Measurements from ENCODE around the gene CBX8. TPM values are rescaled to one million over a fixed set of nuclear protein-coding genes. Genes with fewer than 3 reads are reported as not detected.

The CBX8 gene
- total and polyA plus RNA-seq, 2 of the 13 experiments (the other 11 are each of a cell fraction or from before 2014, with no cell fraction given): 0.34 to 12.6 TPM

- TF ChIP-seq ZNF704 (CRISPR knock-in tag; IDR thresholded peaks at IDR 0.05; ENCODE audit: borderline replicate concordance): no peak; the same call in 1 of the 2 replicates
- peak; percentile 68; the same call in 1 of the 2 replicates for TF ChIP-seq ZSCAN29 (CRISPR knock-in tag; conservative IDR thresholded peaks at IDR 0.05)
- no peak for TF ChIP-seq GFI1 (CRISPR knock-in tag; IDR thresholded peaks at IDR 0.05; ENCODE audit: borderline replicate concordance)
- peak; percentile 93 for TF ChIP-seq PHF21A (CRISPR knock-in tag; IDR thresholded peaks at IDR 0.05)
- 0 out of 2 replicates have a peak, but pooled peaks have one; percentile 84 for TF ChIP-seq ZNF816 (CRISPR knock-in tag; IDR thresholded peaks at IDR 0.05; ENCODE audit: borderline replicate concordance)
- no peak for TF ChIP-seq ZZZ3 (CRISPR knock-in tag; IDR thresholded peaks at IDR 0.05; ENCODE audit: borderline replicate concordance)
- peak; percentile 45; the same call in 1 of the 2 replicates for TF ChIP-seq AHR (CRISPR knock-in tag; IDR thresholded peaks at IDR 0.05)
- no peak for TF ChIP-seq SETDB1 (CRISPR knock-in tag; IDR thresholded peaks at IDR 0.05; ENCODE audit: borderline replicate concordance)
- TF ChIP-seq MAFG (CRISPR knock-in tag; IDR thresholded peaks at IDR 0.05): no peak
- TF ChIP-seq, protein P1, sequence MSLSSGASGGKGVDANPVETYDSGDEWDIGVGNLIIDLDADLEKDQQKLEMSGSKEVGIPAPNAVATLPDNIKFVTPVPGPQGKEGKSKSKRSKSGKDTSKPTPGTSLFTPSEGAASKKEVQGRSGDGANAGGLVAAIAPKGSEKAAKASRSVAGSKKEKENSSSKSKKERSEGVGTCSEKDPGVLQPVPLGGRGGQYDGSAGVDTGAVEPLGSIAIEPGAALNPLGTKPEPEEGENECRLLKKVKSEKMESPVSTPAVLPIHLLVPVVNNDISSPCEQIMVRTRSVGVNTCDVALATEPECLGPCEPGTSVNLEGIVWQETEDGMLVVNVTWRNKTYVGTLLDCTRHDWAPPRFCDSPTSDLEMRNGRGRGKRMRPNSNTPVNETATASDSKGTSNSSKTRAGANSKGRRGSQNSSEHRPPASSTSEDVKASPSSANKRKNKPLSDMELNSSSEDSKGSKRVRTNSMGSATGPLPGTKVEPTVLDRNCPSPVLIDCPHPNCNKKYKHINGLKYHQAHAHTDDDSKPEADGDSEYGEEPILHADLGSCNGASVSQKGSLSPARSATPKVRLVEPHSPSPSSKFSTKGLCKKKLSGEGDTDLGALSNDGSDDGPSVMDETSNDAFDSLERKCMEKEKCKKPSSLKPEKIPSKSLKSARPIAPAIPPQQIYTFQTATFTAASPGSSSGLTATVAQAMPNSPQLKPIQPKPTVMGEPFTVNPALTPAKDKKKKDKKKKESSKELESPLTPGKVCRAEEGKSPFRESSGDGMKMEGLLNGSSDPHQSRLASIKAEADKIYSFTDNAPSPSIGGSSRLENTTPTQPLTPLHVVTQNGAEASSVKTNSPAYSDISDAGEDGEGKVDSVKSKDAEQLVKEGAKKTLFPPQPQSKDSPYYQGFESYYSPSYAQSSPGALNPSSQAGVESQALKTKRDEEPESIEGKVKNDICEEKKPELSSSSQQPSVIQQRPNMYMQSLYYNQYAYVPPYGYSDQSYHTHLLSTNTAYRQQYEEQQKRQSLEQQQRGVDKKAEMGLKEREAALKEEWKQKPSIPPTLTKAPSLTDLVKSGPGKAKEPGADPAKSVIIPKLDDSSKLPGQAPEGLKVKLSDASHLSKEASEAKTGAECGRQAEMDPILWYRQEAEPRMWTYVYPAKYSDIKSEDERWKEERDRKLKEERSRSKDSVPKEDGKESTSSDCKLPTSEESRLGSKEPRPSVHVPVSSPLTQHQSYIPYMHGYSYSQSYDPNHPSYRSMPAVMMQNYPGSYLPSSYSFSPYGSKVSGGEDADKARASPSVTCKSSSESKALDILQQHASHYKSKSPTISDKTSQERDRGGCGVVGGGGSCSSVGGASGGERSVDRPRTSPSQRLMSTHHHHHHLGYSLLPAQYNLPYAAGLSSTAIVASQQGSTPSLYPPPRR (CRISPR knock-in tag; IDR thresholded peaks at IDR 0.05; ENCODE audit: borderline replicate concordance): peak; percentile 91
- peak; percentile 98 for TF ChIP-seq FOXO1 (CRISPR knock-in tag; IDR thresholded peaks at IDR 0.05)
- TF ChIP-seq ARNT2 (CRISPR knock-in tag; IDR thresholded peaks at IDR 0.05; ENCODE audit: low read depth): peak; percentile 46; the same call in 1 of the 2 replicates
- TF ChIP-seq, protein P2, sequence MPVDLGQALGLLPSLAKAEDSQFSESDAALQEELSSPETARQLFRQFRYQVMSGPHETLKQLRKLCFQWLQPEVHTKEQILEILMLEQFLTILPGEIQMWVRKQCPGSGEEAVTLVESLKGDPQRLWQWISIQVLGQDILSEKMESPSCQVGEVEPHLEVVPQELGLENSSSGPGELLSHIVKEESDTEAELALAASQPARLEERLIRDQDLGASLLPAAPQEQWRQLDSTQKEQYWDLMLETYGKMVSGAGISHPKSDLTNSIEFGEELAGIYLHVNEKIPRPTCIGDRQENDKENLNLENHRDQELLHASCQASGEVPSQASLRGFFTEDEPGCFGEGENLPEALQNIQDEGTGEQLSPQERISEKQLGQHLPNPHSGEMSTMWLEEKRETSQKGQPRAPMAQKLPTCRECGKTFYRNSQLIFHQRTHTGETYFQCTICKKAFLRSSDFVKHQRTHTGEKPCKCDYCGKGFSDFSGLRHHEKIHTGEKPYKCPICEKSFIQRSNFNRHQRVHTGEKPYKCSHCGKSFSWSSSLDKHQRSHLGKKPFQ (CRISPR knock-in tag; IDR thresholded peaks at IDR 0.05; ENCODE audit: insufficient replicate concordance): no peak
- TF ChIP-seq TMF1 (CRISPR knock-in tag; IDR thresholded peaks at IDR 0.05; ENCODE audit: low read depth): no peak
- TF ChIP-seq ZNF567 (CRISPR knock-in tag; IDR thresholded peaks at IDR 0.05; ENCODE audit: borderline replicate concordance): no peak
- TF ChIP-seq KLF11 (CRISPR knock-in tag; IDR thresholded peaks at IDR 0.05): no peak
- TF ChIP-seq ZNF790 (CRISPR knock-in tag; IDR thresholded peaks at IDR 0.05; ENCODE audit: borderline replicate concordance): no peak
- TF ChIP-seq KDM2A (CRISPR knock-in tag; IDR thresholded peaks at IDR 0.05; ENCODE audit: borderline replicate concordance, low read depth): 0 out of 2 replicates have a peak, but pooled peaks have one; percentile 28
- no peak for TF ChIP-seq EEA1 (CRISPR knock-in tag; IDR thresholded peaks at IDR 0.05; ENCODE audit: borderline replicate concordance)
Observed at GRCh38 chr17:79821331-79822095, 24.6 kb upstream of the CBX8 start (continued).

Measured in HepG2 (cell line).